Adrenal gland (tissue), 5 donors: ENCODE results near the gene AKIRIN2.

Source experiments
- CTCF ChIP-seq, 6 experiments: fragments of 450-650 bp in 4 of 6; fragments of 200-600 bp in 2 of 6; sonication (generic) in 1 of 6; IDR thresholded peaks; 1 replicate in 5 of 6; 2 replicates in 1 of 6; pipeline versions ENCODE4 v1.5.1 to v1.8.0; 2016 to 2021; ENCODE audit warnings: antibody characterized with exemption in 6 of 6, mild to moderate bottlenecking in 2 of 6, moderate library complexity in 1 of 6
- POLR2A ChIP-seq, 2 donors: fragments of 450-650 bp; IDR thresholded peaks; one replicate each; pipeline ENCODE4 v1.6.1; 2017; ENCODE audit warnings: antibody characterized with exemption in 2 of 2, mild to moderate bottlenecking in 2 of 2, moderate library complexity in 1 of 2
- donor health status: DM: no; HTN: no; CAD: no.

DNA sequence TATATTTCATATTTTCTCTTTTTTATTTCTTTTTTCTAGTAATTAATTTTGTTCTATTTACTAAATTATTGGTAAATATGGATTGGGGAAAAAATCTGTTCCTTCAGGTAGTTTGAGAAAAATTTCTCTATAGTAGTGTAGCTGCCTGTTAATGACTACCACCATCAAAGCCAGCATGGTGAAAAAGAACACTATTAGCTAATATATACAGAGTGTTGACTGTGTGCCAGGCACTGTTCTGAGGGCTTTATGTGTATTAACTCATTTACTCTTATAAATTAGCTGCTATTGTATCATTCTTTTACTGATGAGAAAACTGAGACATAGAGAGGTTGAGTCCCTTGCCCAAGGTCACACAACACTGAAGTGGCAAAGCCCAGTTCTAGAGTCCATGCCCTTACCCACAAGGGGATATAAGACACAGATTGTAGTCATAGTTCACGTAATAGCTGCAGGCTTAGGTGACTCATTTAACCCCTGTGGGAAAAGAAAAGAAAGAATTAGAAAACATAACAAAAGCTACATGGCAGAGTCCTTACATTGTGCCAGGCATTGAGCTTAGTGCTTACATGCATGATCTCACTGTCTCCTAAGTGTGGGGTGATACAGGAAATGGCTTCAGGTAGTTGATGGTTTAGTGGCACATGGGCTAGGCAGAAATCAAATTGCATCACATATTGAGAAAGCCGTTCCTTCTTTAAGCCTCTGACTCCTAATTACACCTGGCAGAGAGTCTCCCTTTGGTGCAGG, 12.2 kb upstream of the AKIRIN2 start:
- TF ChIP-seq CTCF (IDR thresholded peaks at IDR 0.05): no peak
- no peak for TF ChIP-seq POLR2A (IDR thresholded peaks at IDR 0.05)
